Measurements from ENCODE around the gene TRMT44. TPM values are rescaled to one million over a fixed set of nuclear protein-coding genes. Genes with fewer than 3 reads are reported as not detected.

The TRMT44 gene, protein sequence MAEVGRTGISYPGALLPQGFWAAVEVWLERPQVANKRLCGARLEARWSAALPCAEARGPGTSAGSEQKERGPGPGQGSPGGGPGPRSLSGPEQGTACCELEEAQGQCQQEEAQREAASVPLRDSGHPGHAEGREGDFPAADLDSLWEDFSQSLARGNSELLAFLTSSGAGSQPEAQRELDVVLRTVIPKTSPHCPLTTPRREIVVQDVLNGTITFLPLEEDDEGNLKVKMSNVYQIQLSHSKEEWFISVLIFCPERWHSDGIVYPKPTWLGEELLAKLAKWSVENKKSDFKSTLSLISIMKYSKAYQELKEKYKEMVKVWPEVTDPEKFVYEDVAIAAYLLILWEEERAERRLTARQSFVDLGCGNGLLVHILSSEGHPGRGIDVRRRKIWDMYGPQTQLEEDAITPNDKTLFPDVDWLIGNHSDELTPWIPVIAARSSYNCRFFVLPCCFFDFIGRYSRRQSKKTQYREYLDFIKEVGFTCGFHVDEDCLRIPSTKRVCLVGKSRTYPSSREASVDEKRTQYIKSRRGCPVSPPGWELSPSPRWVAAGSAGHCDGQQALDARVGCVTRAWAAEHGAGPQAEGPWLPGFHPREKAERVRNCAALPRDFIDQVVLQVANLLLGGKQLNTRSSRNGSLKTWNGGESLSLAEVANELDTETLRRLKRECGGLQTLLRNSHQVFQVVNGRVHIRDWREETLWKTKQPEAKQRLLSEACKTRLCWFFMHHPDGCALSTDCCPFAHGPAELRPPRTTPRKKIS
- 14.7 and 22.9 TPM in 2 replicates for total RNA-seq

DNA sequence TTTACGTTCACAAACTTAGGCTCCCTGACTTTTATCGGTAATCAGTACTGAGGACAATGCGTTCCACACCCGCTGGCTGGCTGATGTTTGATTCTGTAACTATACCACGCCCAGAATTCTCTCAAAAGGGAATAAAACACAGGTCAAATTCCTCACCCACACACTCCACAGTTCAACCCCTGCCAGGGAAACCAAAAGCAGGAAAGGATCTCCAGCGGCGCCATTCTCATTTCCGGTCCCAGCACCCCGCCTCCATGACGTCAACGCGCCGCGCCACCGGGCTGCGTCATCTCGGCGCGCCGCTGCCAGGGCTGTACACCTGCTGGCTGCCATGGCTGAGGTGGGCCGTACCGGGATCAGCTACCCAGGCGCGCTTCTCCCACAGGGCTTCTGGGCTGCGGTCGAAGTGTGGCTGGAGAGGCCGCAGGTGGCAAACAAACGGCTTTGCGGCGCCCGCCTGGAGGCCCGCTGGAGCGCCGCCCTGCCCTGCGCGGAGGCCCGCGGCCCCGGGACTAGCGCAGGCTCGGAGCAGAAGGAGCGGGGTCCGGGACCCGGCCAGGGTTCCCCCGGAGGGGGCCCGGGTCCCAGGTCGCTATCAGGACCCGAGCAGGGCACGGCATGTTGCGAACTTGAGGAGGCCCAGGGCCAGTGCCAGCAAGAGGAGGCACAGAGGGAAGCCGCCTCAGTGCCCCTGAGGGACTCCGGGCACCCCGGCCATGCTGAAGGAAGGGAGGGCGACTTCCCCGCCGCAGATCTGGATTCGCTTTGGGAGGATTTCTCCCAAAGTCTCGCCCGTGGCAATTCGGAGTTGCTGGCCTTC is at the start of gene TRMT44, which contains the start of gene ACOX3:
Gene TRMT44 (plus strand): TSS at position 286 of the 820 bp plus-strand sequence. CDS start 46 bp downstream, at position 332.
Gene ACOX3 (minus strand): TSS at position 232 of the 820 bp plus-strand sequence. CDS start 24,202 bp downstream, outside the sequence.

Other genes with a start within 250 kb of the TRMT44 start
- gene SH3TC1, start 241.5 kb upstream of the TRMT44 start, total RNA-seq: 55.2 and 65.4 TPM in 2 replicates
- gene HTRA3, start 171.0 kb upstream of the TRMT44 start, total RNA-seq: not detected in 2 replicates
- gene ACOX3, start 54 bp upstream of the TRMT44 start, total RNA-seq: 20.0 and 24.3 TPM in 2 replicates
- not detected in 2 replicates for gene GPR78, start 139.6 kb downstream of the TRMT44 start, total RNA-seq
- gene CPZ, start 152.0 kb downstream of the TRMT44 start, total RNA-seq: 0.48 TPM in 1 of 2 replicates, not detected in the other

Data from tracheal epithelial cell (primary cell).